K562 (cell line): ENCODE measurements around the gene PSAP. TPM values are rescaled to one million over a fixed set of nuclear protein-coding genes. Genes with fewer than 3 reads are reported as not detected.

Experiments used
- ATAC-seq: fragments of 200-7000 bp; cut with Tn5 transposase; 3 replicates; pipeline ENCODE4 v1.9.1; 2020; ENCODE audit warnings: moderate library complexity
- BruUV-seq: library from RNA; stranded (reverse); fragments of 400-500 nt; replicated peaks from 2 replicates; lab custom pipeline; 2021; lab: Mats Ljungman, UMichigan
- CTCF ChIA-PET: fragments of 300-600 bp; formaldehyde crosslinking; extraction: SDS; loops from one replicate; lab custom pipeline; 2021; ENCODE audit warnings: low intra/inter-chr PET ratio; lab: Yijun Ruan, JAX
- POLR2A ChIA-PET: fragments of 300-600, 350-650 bp; sonication (Branson Sonifier 250); formaldehyde crosslinking; extraction: SDS; loops from one replicate; lab custom pipeline; 2021; ENCODE audit warnings: antibody characterized with exemption, inconsistent platforms; lab: Yijun Ruan, JAX
- DNase-seq, 4 experiments: peaks; one replicate each; pipeline versions ENCODE4 v3.0.0 to v3.0.0-alpha.2; 2011 to 2018; ENCODE audit warnings: low spot score in 3 of 4, mixed read lengths in 3 of 4; ENCODE audit errors: extremely low read depth in 1 of 4
- FAIRE-seq: peaks from 2 replicates; lab custom pipeline; 2011; peaks lifted over from hg19 to GRCh38; lab: Jason Lieb, UNC
- H2AFZ ChIP-seq: 2 replicates; pipeline ENCODE4 v1.6.0; 2011; ENCODE audit warnings: low read depth, low read length, control low read depth, inconsistent platforms
- H3K27ac ChIP-seq: fragments of 200-600 bp; 3 replicates; pipeline ENCODE4 v1.8.0; 2011; ENCODE audit warnings: low read depth, mild to moderate bottlenecking, control low read depth, inconsistent platforms, low read length, moderate library complexity, mixed read lengths; ENCODE audit errors: extremely low read depth
- H3K27me3 ChIP-seq, 2 experiments: fragments of 300-600 bp in 1 of 2; 2 replicates in 1 of 2; 3 replicates in 1 of 2; pipeline versions ENCODE4 v1.6.0 to v1.8.0; 2011; ENCODE audit warnings: inconsistent platforms in 2 of 2, low read length in 2 of 2, mild to moderate bottlenecking in 1 of 2, mixed read lengths in 1 of 2, moderate library complexity in 1 of 2; ENCODE audit not compliant: control insufficient read depth in 2 of 2, insufficient read depth in 2 of 2
- H3K36me3 ChIP-seq: fragments of 300-600 bp; 3 replicates; pipeline ENCODE4 v1.8.0; 2011; ENCODE audit warnings: mild to moderate bottlenecking, low read length, inconsistent platforms; ENCODE audit not compliant: control insufficient read depth, insufficient read depth
- H3K4me1 ChIP-seq, 2 experiments: fragments of 200-600 bp in 1 of 2; replicated peaks in 1 of 2; 2 replicates in 1 of 2; 3 replicates in 1 of 2; pipeline versions ENCODE4 v1.5.1 to v1.8.0; 2011; ENCODE audit warnings: inconsistent platforms in 2 of 2, low read length in 2 of 2, mild to moderate bottlenecking in 1 of 2, mixed read lengths in 1 of 2, moderate library complexity in 1 of 2; ENCODE audit not compliant: control insufficient read depth in 2 of 2, insufficient read depth in 2 of 2
- H3K4me2 ChIP-seq: 2 replicates; pipeline ENCODE4 v1.6.1; 2011; ENCODE audit warnings: low read length, control low read depth, inconsistent platforms, mixed read lengths; ENCODE audit not compliant: insufficient read depth
- H3K4me3 ChIP-seq: fragments of 200-600 bp; sonication (generic), shearing (Covaris generic); 2 replicates; pipeline ENCODE4 v1.5.1; 2016; ENCODE audit warnings: control low read depth, inconsistent platforms
- H3K79me2 ChIP-seq: fragments of 200-600 bp; 3 replicates; pipeline ENCODE4 v1.8.0; 2011; ENCODE audit warnings: low read length, inconsistent platforms; ENCODE audit not compliant: control insufficient read depth, insufficient read depth
- H3K9ac ChIP-seq, 2 experiments: 2 replicates each; pipeline versions ENCODE4 v1.6.0 to v1.6.1; 2011; ENCODE audit warnings: low read depth in 2 of 2, low read length in 2 of 2, control low read depth in 1 of 2, inconsistent platforms in 1 of 2, mild to moderate bottlenecking in 1 of 2, mixed read lengths in 1 of 2; ENCODE audit not compliant: insufficient read depth in 1 of 2
- H3K9me1 ChIP-seq: one replicate; pipeline ENCODE4 v1.6.0; 2011; ENCODE audit warnings: inconsistent platforms, mild to moderate bottlenecking, low read length, moderate library complexity; ENCODE audit not compliant: control insufficient read depth, insufficient read depth
- H3K9me3 ChIP-seq: replicated peaks from 2 replicates; pipeline ENCODE4 v1.5.1; 2011; ENCODE audit warnings: low read depth, low read length, inconsistent platforms; ENCODE audit not compliant: control insufficient read depth, insufficient read depth
- H4K20me1 ChIP-seq: replicated peaks from 2 replicates; pipeline ENCODE4 v1.6.1; 2011; ENCODE audit warnings: low read length, inconsistent platforms, mixed read lengths; ENCODE audit not compliant: control insufficient read depth, insufficient read depth
- PRDM10 ChIP-seq: fragments of 450-650 bp; IDR thresholded peaks from 2 replicates; pipeline ENCODE4 v1.6.1; 2018; ENCODE audit not compliant: partially characterized antibody
- THRAP3 ChIP-seq: fragments of 450-650 bp; IDR thresholded peaks from 2 replicates; pipeline ENCODE4 v1.6.1; 2016; ENCODE audit warnings: mild to moderate bottlenecking, inconsistent platforms, borderline replicate concordance
- WGBS: fragments of 100-300 bp; shearing (Covaris generic); methylation state at CpG from one replicate; pipeline ENCODE4 v1.1.6; 2016; ENCODE audit warnings: low coverage, mixed read lengths; ENCODE audit not compliant: insufficient coverage; ENCODE audit errors: missing lambda C conversion rate; 5-methylcytosine and 5-hydroxymethylcytosine counted together
- in situ Hi-C: fragments of 300-500 bp; cut with MboI; formaldehyde crosslinking; loops from 4 replicates; pipeline ENCODE4 v1.15.0; 2018; ENCODE audit warnings: inconsistent platforms, mixed read lengths
- intact Hi-C: fragments of 100-400 bp; cut with micrococcal nuclease; formaldehyde crosslinking; loops from 2 replicates; pipeline ENCODE4 v1.14.2; 2022
- polyA plus RNA-seq, 8 experiments: library from polyadenylated mRNA; depleted of rRNA in 4 of 8; stranded (reverse) in 5 of 8; unstranded in 3 of 8; fragments of >200 nt; fragmentation: Nextera tagmentation in 2 of 8; fragmentation: Illumina TruSeq in 1 of 8; extraction: Ambion mirVana in 2 of 8; extraction: Trizol in 1 of 8; gene quantifications; 2 replicates each; pipeline versions ENCODE4 v1.2.1 to v1.2.3, GENCODE V29; 2011 to 2014; ENCODE audit warnings: inconsistent platforms in 1 of 8, missing spikeins in 1 of 8
- total RNA-seq, 7 experiments: library from RNA; depleted of rRNA in 6 of 7; stranded (reverse); fragments of >200 nt in 6 of 7; fragmentation: Illumina TruSeq in 2 of 7; extraction: Trizol in 2 of 7; gene quantifications; 2 replicates each; pipeline versions ENCODE4 v1.2.1 to v1.2.3, GENCODE V29; 2011 to 2021; ENCODE audit warnings: low replicate concordance in 1 of 7

The PSAP gene
- total and polyA plus RNA-seq, 9 of the 15 experiments (the other 6 are each of a cell fraction or from before 2014, with no cell fraction given), result 245 to 700 (median 429) TPM

GRCh38 chr10:71782917-71783490 lies 68.0 kb downstream of the PSAP start:
- 1% methylated on average over 7 of the region's 7 CpGs for WGBS
- ATAC-seq (peak; percentile 34; the same call in 2 of the 3 replicates), FAIRE-seq (no peak), DNase-seq (no peak)
- H3K4me2 ChIP-seq, result no peak overlapping the region
- TF ChIP-seq THRAP3 (no peak), PRDM10 (peak; percentile 11)
- in situ Hi-C loops (no loop called here), intact Hi-C loops (no loop called here)
- POLR2A ChIA-PET, result interaction anchor here (0.6 to 1.4 kb wide), 4 partner anchors 9 to 1428 kb away, joined by 3 to 5 read pairs (median 3); partner anchors contain the start of gene VSIR
- no peak overlapping the region for H3K4me3 ChIP-seq
- H3K9me1 ChIP-seq, result no peaks in the 10 kb centered on the region
- no peaks in the 10 kb centered on the region for H3K9me3 ChIP-seq
- H3K27me3 ChIP-seq, result peaks cover 36 to 67% of the 10 kb centered on the region in 2 experiments
- 0 out of 2 replicates have a peak, but pooled peaks cover 6% of the 10 kb centered on the region for H4K20me1 ChIP-seq
- no peaks in the 10 kb centered on the region for H3K4me1 ChIP-seq
- no peak overlapping the region for H3K9ac ChIP-seq
- BruUV-seq, result no TSS peak
- CTCF ChIA-PET, result interaction anchor here (1.2 kb wide), 1 partner anchor 114 kb away, joined by 3 read pairs; no protein-coding TSS in a partner anchor
- H3K27ac ChIP-seq, result no peak overlapping the region
- no peaks in the 10 kb centered on the region for H3K36me3 ChIP-seq
- no peak overlapping the region; the same call in 1 of the 2 replicates for H2AFZ ChIP-seq
- no peaks in the 10 kb centered on the region for H3K79me2 ChIP-seq
